ENCODE measurements around the gene GSE1. TPM values are rescaled to one million over a fixed set of nuclear protein-coding genes. Genes with fewer than 3 reads are reported as not detected.
A peak's percentile ranks its signal among the peaks of the same experiment; 100 is the strongest.

Gene GSE1
- total RNA-seq, 1 experiment from 2014 or later = 15.2 TPM

GRCh38 chr16:85605051-85605911, 7.8 kb upstream of the GSE1 start:
- no peak for DNase-seq (ENCODE audit: low read depth)

DNA sequence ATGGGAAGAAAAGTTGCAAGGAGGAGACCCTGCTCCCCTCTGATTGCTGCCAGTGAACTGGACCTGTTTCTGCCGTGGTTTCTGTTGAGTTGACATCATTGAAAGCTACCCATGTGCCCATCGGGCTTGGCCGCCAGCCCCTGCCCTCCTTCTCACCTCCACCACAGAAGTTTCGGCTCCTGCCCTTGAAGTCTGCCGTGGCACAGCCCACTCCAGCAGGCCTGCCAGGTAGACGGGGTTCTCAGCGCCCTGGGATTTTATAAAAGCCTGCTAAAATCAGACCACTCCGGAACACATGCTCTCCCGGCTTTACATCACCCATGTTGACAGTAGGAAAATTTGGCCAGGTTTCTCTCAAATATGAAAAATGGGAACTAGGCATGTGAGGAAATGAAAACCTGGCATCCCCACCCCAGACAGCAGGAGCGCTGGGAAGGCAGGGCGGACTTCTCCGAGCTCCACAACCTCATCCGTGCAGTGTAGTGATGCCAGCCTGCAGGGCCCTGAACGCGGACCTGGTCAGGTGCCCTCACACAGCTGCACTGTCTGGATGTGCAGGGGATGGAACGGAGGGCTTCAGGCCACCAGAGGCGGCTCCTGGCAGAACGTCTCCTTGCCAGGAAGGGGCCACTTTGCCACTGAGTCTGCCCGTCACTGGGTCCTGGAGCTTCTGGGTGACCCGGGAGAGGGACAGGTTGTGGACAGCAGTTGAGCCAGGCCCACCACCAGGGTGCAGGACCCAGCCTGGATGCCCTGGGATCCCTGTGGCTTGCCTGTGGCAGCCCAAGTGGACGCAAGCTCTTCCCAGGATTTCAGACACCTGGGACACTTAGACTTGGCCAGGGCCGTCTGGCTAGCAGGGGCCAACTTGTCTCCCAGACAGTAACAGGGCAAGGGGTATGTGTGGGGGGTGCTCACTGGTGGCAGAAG, 6.9 kb upstream of the GSE1 start:
- no peak for DNase-seq (ENCODE audit: low read depth)

DNA sequence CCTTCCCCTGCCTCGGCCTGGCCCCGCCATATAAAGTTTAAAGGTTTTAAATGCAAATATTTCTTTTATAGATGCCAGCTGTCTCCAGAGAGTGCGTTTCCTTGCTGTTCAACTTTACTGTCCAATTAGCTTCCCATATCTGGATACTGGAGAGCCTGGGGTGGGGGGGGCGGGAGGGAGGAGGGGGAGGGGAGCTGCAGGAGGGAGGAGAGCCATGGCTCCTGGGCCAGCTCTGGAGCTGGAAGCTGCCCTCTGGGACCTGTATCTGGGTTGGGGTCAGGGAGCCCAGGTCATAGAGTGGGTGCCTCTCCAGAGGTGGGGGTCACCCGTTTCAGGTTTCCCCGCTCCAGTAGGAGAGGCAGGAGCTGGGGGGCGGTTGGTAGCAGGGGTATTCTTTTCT, 6.2 kb upstream of the GSE1 start:
- no peak for DNase-seq (ENCODE audit: low read depth)

DNA sequence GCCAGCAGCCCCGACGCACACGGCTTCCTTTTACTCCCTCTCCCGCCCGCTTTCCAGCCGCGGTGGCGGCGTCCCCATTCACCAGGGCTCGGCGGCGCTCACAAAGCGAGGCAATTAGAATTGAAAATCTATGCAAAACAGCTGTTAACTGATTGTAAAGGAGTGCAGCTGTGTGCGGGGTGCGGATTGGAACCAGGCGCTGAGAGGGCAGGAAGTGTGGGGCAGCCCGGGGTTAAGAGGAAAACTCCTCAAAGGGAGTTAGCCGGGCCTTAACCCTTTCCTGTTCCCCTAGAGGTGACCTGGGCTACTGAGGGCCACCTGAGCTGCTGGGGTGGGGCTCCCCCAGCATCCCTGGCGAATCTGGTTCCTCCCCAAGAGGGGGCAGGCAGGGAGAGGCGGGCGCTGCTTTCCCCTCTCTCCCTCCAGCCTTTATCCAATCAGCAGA, 5.8 kb upstream of the GSE1 start:
- DNase-seq (ENCODE audit: low read depth) = no peak

DNA sequence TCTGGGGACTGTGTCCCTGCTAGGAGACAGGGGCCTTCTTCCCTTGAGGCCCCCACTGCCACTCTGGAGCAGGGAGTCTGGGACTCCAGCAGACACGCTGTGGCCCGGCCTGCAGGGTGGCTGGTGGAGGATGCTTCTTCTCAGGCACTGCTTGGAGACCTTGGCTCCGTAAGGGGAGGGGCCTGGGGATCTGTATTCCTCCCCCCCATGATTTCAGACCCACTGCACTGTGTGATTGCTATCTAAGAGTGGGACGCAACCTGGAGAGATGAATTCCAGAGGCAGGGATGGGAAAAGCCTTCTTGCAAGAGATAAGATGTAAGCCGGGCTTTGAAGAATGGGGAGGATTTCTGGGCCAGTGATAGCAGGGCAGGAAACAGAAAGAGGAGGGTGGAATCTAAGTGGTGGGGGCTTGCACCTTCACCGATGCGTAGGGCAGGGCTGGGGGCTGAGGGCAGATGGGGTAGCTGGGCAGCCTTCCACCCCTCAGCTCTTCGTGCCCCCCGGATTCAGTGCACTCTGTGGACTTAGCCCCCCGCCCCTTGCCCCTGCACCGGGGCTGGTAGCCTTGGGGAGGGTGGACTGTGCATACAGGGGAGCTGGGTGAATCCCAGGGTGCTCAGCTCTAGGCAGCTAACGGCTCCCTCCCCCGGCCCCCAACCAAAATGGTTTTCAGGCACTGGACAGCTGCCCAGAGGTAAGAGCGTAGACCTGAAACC, 5.2 kb upstream of the GSE1 start:
- no peak for DNase-seq (ENCODE audit: low read depth)

DNA sequence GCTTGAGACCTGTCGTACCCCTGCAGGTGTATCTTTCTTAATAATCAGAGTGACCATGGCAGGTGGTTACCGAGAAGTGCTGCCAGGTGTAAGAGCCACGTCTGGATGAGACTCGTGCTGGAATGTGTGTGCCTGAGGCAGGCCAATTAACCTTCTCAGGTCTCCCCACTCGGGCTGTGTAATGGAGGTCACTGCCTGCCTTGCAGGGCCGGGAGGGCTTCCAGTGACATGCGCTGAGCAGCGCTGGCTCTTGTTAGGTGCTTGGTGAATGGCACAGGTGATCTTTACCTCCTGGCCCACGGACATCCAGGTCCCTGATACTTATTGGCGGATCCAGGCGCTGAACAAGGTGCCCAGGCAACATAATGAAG, 4.6 kb upstream of the GSE1 start:
- DNase-seq (ENCODE audit: low read depth) = no peak

DNA sequence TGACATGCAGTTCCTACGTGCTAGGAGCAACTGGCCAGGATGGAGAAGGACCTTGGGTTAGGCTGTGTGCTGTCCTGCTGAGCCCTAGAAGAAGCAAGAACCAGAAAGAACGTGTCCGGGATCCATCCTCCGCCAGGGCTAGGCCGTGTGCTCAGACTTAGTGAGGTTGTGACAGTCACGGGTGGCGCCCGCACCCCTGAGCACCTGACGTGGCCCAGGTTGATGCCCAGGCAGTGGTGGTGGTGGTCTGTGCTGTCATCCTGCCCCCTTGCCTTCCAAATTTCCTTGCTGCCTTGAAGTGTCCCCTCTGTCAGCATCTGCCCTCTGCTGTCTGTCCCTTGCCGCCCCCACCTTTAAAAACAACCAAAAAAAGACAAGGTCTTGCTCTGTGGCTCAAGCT, 4.2 kb upstream of the GSE1 start:
- no peak for DNase-seq (ENCODE audit: low read depth)

DNA sequence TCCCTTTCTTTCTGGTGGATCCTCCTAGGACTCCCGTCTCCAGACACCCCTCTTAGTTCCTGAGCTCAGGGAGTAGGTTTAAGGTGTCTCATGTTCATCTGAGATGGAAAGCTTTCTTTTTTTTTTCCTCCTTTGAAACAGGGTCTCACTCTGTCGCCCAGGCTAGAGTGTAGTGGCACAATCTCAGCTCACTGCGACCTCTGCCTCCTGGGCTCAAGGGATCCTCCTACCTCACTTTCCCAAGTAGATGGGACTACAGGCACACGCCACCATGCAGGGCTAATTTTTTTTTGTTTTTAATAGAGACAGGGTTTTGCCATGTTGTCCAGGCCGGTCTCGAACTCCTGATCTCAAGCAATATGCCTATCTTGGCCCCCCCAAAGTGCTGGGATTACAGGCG, 3.6 kb upstream of the GSE1 start:
- no peak for DNase-seq (ENCODE audit: low read depth)

DNA sequence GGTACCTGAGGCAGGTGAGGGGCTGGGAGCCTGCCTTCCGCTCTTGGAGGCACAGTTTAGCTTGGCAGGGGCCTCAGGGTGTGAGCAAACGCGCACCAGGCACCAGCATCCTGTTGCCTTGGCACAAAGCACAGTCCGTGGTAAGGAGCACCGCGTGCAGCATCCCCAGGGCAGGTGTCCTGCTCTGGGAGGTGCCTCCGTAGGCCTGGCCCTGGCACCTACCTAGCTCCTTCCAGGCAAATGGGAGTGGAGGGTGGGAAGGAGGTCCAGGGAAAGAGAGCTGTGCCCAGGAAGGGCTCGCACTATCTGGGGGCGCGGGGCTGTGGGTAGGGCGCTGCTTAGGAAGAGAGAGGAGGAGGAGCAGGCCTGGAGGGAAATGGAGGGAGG, 3.1 kb upstream of the GSE1 start:
- no peak for DNase-seq (ENCODE audit: low read depth)

- peak; percentile 90 for DNase-seq (ENCODE audit: low read depth)
Measured at GRCh38 chr16:85610446-85611193, 2.5 kb upstream of the GSE1 start.

GRCh38 chr16:85611194-85611443, 2.0 kb upstream of the GSE1 start:
- DNase-seq (ENCODE audit: low read depth) = no peak

DNA sequence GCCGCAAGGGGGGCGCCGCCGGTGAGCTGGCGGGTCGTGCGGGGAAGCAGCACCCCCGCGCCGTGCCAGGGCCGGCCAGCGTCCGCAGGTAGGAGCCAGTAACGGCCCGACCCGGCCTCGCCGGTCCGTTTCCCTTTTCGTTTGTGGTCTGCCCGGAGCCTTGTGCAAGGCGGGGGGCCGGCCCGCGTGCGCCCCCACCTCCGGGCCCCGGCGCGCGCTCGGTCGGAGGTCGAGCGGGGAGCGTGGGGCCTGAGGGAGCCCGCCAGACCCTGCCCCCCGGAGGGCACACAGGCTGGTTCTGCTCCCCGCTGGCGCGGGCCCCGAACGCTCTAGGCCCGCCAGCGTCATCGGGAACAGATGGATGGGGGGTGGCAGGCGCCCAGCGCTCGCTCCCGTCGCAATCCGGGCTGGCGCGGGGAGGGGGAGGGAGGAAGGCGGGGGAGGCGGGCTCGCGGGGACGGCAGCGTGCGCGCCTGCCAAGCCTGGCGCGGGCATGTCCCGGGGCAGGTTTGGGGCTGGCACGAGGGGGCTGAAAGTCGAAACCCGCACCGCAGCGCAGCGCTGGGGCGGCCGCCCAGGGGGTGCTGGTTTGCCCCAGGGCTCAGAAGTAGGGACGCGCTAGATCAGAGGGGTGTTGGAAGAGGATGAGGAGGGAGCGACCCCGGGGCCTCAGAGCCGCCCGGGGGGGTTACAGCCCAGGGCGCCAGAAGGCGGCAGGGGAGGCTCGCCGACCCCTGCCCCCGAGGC, 1.5 kb upstream of the GSE1 start:
- DNase-seq (ENCODE audit: low read depth) = peak; percentile 84

GRCh38 chr16:85612191-85612800, 826 bp upstream of the GSE1 start:
- peak; percentile 97 for DNase-seq (ENCODE audit: low read depth)

DNA sequence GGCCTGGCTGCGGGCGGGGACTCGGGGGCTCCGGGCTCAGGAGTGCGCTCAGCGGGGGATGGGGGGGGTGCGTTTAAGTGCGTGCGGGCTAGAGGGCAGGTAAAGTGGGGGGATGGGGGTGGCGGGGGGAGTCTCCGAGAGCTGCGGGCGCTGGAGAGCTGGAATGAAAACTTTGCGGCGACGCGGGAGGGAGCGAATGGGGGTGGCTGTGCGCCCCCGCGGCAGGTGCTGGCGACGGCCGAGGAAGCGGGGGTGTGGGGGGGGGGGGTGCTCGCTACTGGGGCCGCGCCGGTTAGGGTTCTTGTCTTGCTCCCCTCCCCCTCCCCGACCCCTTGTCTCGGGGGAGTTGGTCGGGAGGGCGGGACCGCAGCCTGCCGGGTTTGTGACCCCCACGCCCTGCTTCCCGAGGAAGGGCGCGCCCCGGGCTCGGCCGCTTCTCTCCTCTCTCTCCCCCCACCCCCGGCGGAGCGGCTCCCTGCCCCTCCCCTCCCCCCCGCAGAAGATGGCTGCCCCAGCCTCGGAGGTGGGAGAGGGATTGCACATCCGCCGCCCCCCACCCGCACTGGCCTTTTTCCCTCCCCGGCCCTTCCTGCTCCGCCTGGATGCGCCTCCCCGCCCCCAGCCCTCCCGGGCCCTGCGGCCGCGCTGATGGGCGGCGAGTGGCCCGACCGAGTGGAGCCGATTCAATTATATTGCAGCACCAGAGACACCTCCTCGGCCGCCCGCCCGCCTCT, 649 bp downstream of the GSE1 start:
- DNase-seq (ENCODE audit: low read depth) = peak; percentile 46

GRCh38 chr16:85614338-85615013, 1.4 kb downstream of the GSE1 start:
- DNase-seq (ENCODE audit: low read depth) = no peak

GRCh38 chr16:85615014-85615851, 2.1 kb downstream of the GSE1 start:
- peak; percentile 58 for DNase-seq (ENCODE audit: low read depth)

DNA sequence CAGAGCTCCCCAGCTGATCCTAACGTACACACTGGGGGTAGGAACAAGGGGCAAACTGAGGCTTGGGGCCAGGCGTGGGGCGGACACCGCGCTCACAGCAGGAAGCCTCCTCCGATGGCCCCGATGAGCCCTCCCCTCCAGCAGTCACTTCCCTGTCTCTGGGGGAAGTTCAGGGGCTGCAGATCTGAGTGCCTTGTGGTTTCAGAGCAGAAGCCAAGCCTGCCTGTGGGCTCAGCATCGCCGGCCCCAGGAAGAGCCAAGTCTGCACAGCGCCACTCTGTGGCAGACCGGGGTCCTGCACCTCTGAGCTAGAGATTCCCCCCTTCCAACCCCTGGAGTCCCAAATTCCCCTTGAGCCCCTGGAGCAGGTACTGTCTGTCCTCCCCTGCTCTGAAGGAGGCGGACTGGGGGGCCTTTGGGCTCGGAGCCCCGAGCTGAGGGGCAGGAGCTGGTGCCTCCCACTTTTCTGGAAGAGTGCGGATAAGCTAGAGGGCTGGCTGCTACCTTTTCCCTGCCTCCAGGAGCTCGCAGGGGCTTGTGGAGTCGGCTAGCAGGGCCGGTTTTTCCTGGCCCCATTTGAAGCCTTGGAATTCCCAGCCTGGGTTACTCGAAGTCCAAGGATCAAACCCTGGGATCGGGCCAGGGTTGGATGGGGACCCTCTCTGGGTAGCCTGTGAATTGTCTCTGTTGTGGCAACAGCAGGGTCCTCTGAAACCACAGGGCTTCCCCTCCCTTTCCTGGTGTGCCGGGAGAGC, 2.9 kb downstream of the GSE1 start:
- peak; percentile 63 for DNase-seq (ENCODE audit: low read depth)

Measured in M059J (cell line).